Liver (tissue), 3 donors: Measurements from ENCODE around the gene SNAP23.

ENCODE experiments used
- ATF3 ChIP-seq: IDR thresholded peaks from 2 replicates; pipeline ENCODE4 v1.6.1; 2016; ENCODE audit warnings: antibody characterized with exemption
- CTCF ChIP-seq: fragments of 150-350 bp; IDR thresholded peaks from 2 replicates; pipeline ENCODE4 v1.5.1; 2017; ENCODE audit warnings: improper control_type of control experiment, low read depth, low read length; ENCODE audit not compliant: missing input control
- EGR1 ChIP-seq, 2 donors: IDR thresholded peaks; 2 replicates each; pipeline ENCODE4 v1.6.1; 2016 to 2018; ENCODE audit warnings: antibody characterized with exemption in 2 of 2, low read depth in 2 of 2
- HNF4A ChIP-seq, 2 donors: conservative IDR thresholded peaks; 2 replicates each; pipeline ENCODE4 v1.6.1; 2016; ENCODE audit warnings: antibody characterized with exemption in 2 of 2, mild to moderate bottlenecking in 2 of 2
- HNF4G ChIP-seq: IDR thresholded peaks from 2 replicates; pipeline ENCODE4 v1.6.1; 2016; ENCODE audit warnings: antibody characterized with exemption
- JUND ChIP-seq, 2 donors: IDR thresholded peaks; 2 replicates each; pipeline ENCODE4 v1.6.1; 2016; ENCODE audit warnings: antibody characterized with exemption in 2 of 2
- MAX ChIP-seq: IDR thresholded peaks from 2 replicates; pipeline ENCODE4 v1.6.1; 2016; ENCODE audit warnings: antibody characterized with exemption
- RAD21 ChIP-seq, 2 donors: IDR thresholded peaks; 2 replicates each; pipeline ENCODE4 v1.6.1; 2016; ENCODE audit warnings: antibody characterized with exemption in 2 of 2, mild to moderate bottlenecking in 2 of 2
- REST ChIP-seq: IDR thresholded peaks from 2 replicates; pipeline ENCODE4 v1.6.1; 2016; ENCODE audit warnings: antibody characterized with exemption, mild to moderate bottlenecking
- RXRA ChIP-seq, 2 donors: IDR thresholded peaks; 2 replicates each; pipeline ENCODE4 v1.6.1; 2017 to 2018; ENCODE audit warnings: antibody characterized with exemption in 2 of 2, mild to moderate bottlenecking in 1 of 2
- SP1 ChIP-seq: IDR thresholded peaks from 2 replicates; pipeline ENCODE4 v1.6.1; 2018; ENCODE audit warnings: antibody characterized with exemption, mild to moderate bottlenecking
- TAF1 ChIP-seq: conservative IDR thresholded peaks from 2 replicates; pipeline ENCODE4 v1.6.1; 2016; ENCODE audit warnings: antibody characterized with exemption, mild to moderate bottlenecking
- YY1 ChIP-seq: IDR thresholded peaks from 2 replicates; pipeline ENCODE4 v1.6.1; 2016; ENCODE audit warnings: antibody characterized with exemption, mild to moderate bottlenecking
- TF ChIP-seq, protein P1 (sequence below): IDR thresholded peaks from 2 replicates; pipeline ENCODE4 v1.6.1; 2016; ENCODE audit warnings: antibody characterized with exemption
- donor health status: healthy.
- donor health status: healthy.

DNA sequence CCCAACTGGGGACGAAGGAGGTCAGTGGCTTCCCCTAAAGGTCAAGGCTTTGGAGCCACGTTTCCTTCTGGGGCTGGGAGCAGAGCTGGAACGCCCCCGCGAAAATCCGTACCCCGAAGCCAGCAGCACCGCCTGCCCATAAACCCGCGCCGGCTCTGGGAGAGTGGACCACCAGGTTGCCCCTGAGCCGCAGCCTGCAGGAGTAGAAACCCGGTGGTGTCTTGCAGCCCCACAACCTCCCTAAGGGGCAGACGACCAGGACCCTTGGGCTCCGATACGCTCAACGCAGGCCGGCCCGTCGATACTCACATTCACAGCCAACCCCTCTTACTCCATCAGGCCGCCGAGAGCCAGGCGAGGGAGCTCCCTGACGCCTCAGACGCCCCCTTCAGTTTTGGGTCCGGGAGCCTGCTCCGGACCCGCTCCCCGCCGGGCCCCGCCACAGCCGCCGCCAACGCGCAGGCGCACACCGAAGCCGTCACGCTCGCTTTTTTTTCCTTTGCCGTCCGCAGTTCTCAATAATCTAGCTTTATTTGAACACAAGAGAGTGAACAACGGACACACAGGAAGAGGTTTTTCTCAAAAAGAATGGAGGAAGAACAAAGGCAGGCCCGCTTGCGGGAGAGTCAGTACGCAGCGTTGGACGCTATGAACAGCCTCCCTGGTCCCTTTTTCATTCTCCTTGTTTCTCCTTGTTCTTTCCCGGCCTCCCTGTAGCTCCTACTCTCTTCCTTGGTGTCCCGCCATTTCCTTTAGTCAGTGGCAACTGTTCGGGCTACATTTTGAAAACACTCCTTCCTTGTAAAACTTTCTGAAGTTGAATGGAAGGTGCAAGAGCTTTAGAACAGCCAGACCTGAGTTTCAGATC, 4.5 kb upstream of the SNAP23 start, which contains the start of gene ZNF106:
- TF ChIP-seq CTCF (no peak), RAD21 (IDR thresholded peaks at IDR 0.05) (peak in 1 of 2 donors; percentile 24), SP1 (peak; percentile 74), HNF4G (no peak), HNF4A (conservative IDR thresholded peaks at IDR 0.05) (peak; percentile 18 to 25), YY1 (peak; percentile 98), REST (peak; percentile 89), MAX (no peak), ATF3 (no peak), RXRA (IDR thresholded peaks at IDR 0.05) (peak; percentile 19 to 36), JUND (IDR thresholded peaks at IDR 0.05) (no peak), EGR1 (IDR thresholded peaks at IDR 0.05; ENCODE audit: low read depth in 2 of 2) (peak; percentile 10 to 11), TAF1 (peak; percentile 85)
- TF ChIP-seq, protein P1, sequence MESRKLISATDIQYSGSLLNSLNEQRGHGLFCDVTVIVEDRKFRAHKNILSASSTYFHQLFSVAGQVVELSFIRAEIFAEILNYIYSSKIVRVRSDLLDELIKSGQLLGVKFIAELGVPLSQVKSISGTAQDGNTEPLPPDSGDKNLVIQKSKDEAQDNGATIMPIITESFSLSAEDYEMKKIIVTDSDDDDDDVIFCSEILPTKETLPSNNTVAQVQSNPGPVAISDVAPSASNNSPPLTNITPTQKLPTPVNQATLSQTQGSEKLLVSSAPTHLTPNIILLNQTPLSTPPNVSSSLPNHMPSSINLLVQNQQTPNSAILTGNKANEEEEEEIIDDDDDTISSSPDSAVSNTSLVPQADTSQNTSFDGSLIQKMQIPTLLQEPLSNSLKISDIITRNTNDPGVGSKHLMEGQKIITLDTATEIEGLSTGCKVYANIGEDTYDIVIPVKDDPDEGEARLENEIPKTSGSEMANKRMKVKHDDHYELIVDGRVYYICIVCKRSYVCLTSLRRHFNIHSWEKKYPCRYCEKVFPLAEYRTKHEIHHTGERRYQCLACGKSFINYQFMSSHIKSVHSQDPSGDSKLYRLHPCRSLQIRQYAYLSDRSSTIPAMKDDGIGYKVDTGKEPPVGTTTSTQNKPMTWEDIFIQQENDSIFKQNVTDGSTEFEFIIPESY: peak; percentile 64
